ENCODE results near the gene RBMS3.

The RBMS3 gene

DNA sequence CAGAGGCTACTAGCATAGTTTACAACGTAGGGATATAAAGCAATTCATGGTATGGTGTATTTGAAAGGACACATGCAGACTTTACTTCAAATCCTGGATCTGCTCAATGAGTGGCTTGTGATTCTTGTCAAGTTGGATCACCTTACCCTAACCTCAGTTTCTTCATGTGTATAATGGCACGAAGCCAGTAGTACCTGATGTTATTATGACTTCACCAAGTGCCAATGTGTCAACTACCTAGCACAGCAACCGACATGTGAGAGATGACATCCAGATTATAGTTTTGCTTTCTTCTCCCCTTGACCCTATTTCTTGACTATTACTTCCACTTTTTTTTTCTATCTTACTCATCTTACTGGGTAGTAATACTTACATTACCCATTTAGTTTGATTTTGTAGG lies 304.5 kb downstream of the RBMS3 start:
- CTCF ChIA-PET, result no interaction called here
- TF ChIP-seq, protein P1, sequence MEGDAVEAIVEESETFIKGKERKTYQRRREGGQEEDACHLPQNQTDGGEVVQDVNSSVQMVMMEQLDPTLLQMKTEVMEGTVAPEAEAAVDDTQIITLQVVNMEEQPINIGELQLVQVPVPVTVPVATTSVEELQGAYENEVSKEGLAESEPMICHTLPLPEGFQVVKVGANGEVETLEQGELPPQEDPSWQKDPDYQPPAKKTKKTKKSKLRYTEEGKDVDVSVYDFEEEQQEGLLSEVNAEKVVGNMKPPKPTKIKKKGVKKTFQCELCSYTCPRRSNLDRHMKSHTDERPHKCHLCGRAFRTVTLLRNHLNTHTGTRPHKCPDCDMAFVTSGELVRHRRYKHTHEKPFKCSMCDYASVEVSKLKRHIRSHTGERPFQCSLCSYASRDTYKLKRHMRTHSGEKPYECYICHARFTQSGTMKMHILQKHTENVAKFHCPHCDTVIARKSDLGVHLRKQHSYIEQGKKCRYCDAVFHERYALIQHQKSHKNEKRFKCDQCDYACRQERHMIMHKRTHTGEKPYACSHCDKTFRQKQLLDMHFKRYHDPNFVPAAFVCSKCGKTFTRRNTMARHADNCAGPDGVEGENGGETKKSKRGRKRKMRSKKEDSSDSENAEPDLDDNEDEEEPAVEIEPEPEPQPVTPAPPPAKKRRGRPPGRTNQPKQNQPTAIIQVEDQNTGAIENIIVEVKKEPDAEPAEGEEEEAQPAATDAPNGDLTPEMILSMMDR (IDR thresholded peaks at IDR 0.05; ENCODE audit: control extremely low read depth, extremely low read depth, low read depth, missing control alignments), result no peak
- POLR2A ChIA-PET, result no interaction called here
- no peak for DNase-seq (ENCODE audit: extremely low spot score)

DNA sequence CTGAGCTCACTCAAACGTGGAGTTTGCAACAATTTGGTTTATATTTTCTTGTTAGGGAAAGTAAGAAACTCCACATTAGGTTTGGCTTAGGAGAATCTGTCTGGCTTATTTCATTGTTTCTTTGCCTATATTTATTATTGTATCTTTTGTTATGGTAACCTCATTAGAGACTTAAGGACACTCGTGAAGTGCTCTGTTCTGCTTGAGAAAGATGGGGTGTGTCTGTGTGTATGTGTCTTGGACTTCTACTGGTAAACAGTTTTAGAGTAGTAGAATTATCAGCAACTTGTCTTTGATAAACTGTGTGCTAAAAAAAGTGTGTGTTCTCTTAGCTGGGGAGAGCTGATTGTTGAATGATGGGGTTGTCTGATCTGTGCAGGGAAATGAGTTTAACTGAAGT lies 306.5 kb downstream of the RBMS3 start:
- no peak for DNase-seq (ENCODE audit: extremely low spot score)
- TF ChIP-seq, protein P1 (IDR thresholded peaks at IDR 0.05; ENCODE audit: control extremely low read depth, extremely low read depth, low read depth, missing control alignments), result no peak
- CTCF ChIA-PET, result no interaction called here
- POLR2A ChIA-PET, result no interaction called here

DNA sequence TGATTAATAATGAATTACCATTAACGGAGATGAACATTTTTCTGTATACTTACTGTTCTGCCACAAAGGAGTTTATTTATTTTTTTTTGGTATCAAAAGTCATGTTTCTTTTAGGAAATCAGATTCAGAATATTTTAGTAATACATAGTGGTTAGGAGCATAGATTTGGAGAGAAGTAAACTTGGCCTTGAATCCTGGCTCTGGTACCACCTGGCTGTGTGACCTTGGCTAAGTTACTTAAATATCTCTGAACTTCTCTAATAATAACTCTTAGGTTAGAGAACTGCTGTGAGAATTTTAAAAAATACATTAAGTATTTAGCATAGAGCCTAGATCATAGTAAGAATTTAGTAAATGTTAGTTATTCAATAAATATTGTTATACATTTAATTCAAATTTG lies 309.1 kb downstream of the RBMS3 start:
- TF ChIP-seq, protein P1 (IDR thresholded peaks at IDR 0.05; ENCODE audit: control extremely low read depth, extremely low read depth, low read depth, missing control alignments), result no peak
- no peak for DNase-seq (ENCODE audit: extremely low spot score)
- ChIA-PET CTCF (no interaction called here), POLR2A (no interaction called here)

DNA sequence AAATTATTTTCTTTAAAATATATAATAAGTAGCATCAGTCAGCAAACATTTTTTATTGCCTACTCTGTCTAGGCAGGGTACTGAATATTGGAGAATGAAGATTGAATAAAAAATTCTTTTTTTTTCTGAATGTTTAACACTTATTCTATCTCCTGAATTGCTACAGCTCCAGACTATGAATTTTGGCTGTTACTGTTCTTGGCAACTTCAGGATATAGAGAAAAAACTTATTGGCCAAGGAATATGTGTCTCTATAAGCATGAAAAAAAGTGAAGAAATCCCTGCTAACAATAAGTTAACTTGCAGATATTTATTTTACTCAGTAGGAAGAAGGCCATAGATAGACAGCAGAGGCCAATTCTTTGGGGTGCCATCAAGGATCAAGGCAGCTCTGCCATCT lies 309.6 kb downstream of the RBMS3 start:
- no peak for DNase-seq (ENCODE audit: extremely low spot score)
- TF ChIP-seq, protein P1 (IDR thresholded peaks at IDR 0.05; ENCODE audit: control extremely low read depth, extremely low read depth, low read depth, missing control alignments), result no peak
- ChIA-PET POLR2A (no interaction called here), CTCF (no interaction called here)

DNA sequence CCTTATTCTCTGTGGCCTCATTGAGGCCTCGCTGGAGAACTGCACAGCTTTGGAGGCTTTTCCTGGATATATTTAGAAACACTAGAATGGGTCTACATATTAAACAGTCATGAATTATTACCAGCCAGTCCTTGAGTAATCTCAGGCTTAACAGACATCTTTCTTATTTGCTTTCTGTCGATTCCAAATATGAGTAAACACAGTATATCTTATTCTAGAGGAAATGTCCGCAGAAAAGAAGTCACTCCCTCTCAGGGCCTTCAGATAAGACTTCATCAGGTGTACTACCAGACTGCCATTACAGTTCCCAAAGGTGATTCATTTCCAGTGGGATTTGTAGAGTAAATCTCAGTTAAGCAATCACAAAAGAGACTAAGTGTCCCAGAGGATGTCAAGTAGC lies 310.7 kb downstream of the RBMS3 start:
- CTCF ChIA-PET, result no interaction called here
- POLR2A ChIA-PET, result no interaction called here
- TF ChIP-seq, protein P1 (IDR thresholded peaks at IDR 0.05; ENCODE audit: control extremely low read depth, extremely low read depth, low read depth, missing control alignments), result no peak
- DNase-seq (ENCODE audit: extremely low spot score), result no peak

DNA sequence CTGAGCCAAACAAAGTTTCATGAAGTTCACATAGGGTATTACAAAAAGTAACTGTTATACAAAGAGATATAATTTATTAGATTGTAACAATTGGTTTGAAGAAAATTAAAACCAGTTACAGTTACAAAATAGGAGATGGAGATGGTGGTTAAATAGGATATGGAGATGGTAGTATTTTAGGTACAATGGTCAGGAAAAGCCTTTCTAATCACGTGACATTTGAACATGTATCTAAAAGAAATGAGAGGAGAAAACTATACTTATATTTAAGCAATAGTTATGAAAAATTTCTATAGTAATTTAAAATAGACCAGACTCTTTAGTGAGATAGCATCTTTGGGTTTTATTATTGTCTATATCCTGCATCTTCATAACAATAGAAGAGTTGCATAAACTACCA lies 312.9 kb downstream of the RBMS3 start:
- TF ChIP-seq, protein P1 (IDR thresholded peaks at IDR 0.05; ENCODE audit: control extremely low read depth, extremely low read depth, low read depth, missing control alignments), result no peak
- CTCF ChIA-PET, result no interaction called here
- no peak for DNase-seq (ENCODE audit: extremely low spot score)
- POLR2A ChIA-PET, result no interaction called here

DNA sequence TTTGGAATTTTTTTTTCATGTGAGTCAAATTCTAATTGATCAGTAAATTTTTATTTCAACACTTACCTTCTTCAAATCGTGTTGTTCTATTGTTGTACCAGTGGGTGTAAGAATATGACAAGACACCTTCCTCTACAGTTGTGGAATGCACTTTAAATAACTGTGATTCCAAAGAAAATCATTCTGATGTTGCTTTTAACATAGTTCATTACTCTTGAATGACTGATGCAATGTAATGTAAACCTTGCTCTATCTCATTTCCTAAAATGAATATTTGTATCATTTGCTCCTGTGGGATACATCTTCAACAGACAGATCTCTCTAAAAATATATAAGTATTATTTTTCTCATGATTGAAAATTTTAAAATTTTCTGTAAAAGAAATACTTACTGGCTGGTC lies 313.4 kb downstream of the RBMS3 start:
- ChIA-PET POLR2A (no interaction called here), CTCF (no interaction called here)
- TF ChIP-seq, protein P1 (IDR thresholded peaks at IDR 0.05; ENCODE audit: control extremely low read depth, extremely low read depth, low read depth, missing control alignments), result no peak
- no peak for DNase-seq (ENCODE audit: extremely low spot score)

Data from GM10248 (cell line).